Heart left ventricle (tissue), 16 donors: ENCODE results near the gene MTREX. TPM values are rescaled to one million over a fixed set of nuclear protein-coding genes. Genes with fewer than 3 reads are reported as not detected.

Experiments
- ATAC-seq, 4 donors: fragments of 200-7000 bp; cut with Tn5 transposase; one replicate each; pipeline ENCODE4 v1.9.1; 2020 to 2022; ENCODE audit warnings: moderate library complexity in 4 of 4, mild to moderate bottlenecking in 3 of 4, moderate number of reproducible peaks in 1 of 4
- DNase-seq, 5 donors: peaks; one replicate each; pipeline ENCODE4 v3.0.0-alpha.2; 2020
- H3K27ac ChIP-seq, 12 donors: fragments of 200-600 bp; sonication (generic) in 4 of 12; one replicate each; pipeline versions ENCODE4 v1.5.0 to v1.8.0; 2016 to 2022; ENCODE audit warnings: mild to moderate bottlenecking in 2 of 12
- H3K27me3 ChIP-seq, 9 donors: fragments of 200-600 bp; sonication (generic) in 2 of 9; one replicate each; pipeline versions ENCODE4 v1.5.1 to v1.8.0; 2016 to 2022; ENCODE audit warnings: mild to moderate bottlenecking in 3 of 9
- H3K36me3 ChIP-seq, 9 donors: fragments of 200-600 bp; sonication (generic) in 2 of 9; one replicate each; pipeline versions ENCODE4 v1.5.0 to v1.8.0; 2018 to 2022; ENCODE audit warnings: mild to moderate bottlenecking in 2 of 9
- H3K4me1 ChIP-seq, 12 donors: fragments of 200-600 bp; sonication (generic) in 4 of 12; one replicate each; pipeline versions ENCODE4 v1.5.0 to v1.8.0; 2016 to 2022; ENCODE audit warnings: mild to moderate bottlenecking in 3 of 12
- H3K4me3 ChIP-seq, 12 donors: fragments of 200-600 bp; sonication (generic) in 4 of 12; one replicate each; pipeline versions ENCODE4 v1.5.0 to v1.8.0; 2017 to 2022; ENCODE audit warnings: mild to moderate bottlenecking in 9 of 12, moderate library complexity in 4 of 12
- H3K9me3 ChIP-seq, 12 donors: fragments of 200-600 bp; sonication (generic) in 4 of 12; one replicate each; pipeline versions ENCODE4 v1.5.0 to v1.8.0; 2016 to 2022; ENCODE audit warnings: mild to moderate bottlenecking in 1 of 12
- POLR2A ChIP-seq, 2 donors: fragments of 450-650 bp; IDR thresholded peaks; one replicate each; pipeline ENCODE4 v1.6.1; 2017; ENCODE audit warnings: antibody characterized with exemption in 2 of 2, mild to moderate bottlenecking in 2 of 2, moderate library complexity in 2 of 2
- WGBS, 4 donors: extraction: QIAGEN DNeasy Blood & Tissue Kit in 2 of 4; methylation state at CpG; one replicate each; pipeline versions ENCODE4 v1.1.5 to v1.1.7; 2013 to 2018; 5-methylcytosine and 5-hydroxymethylcytosine counted together
- intact Hi-C, 10 donors: fragments of 100-400 bp; cut with DNase I; formaldehyde crosslinking; loops; one replicate each; pipeline versions ENCODE4 v1.11.1 to v1.14.2; 2022
- polyA plus RNA-seq, 2 donors: library from polyadenylated mRNA; stranded (reverse); fragments of 200-250 nt; gene quantifications; one replicate each; pipeline ENCODE4 v1.2.3, GENCODE V29; 2013
- total RNA-seq, 9 donors: library from RNA; depleted of rRNA in 2 of 9; stranded (reverse); fragments of >200 nt in 2 of 9; fragmentation: NEBNext Ultra II Directional in 3 of 9; extraction: Animal tissue kit (Norgen Biotek cat#: 25700) in 3 of 9; gene quantifications; one replicate each; pipeline versions ENCODE4 v1.1.0 to v1.2.4, GENCODE V29; 2016 to 2023
- TF ChIP-seq, protein P1 (sequence below), 12 donors: fragments of 200-600 bp; sonication (generic) in 4 of 12; IDR thresholded peaks; one replicate each; pipeline versions ENCODE4 v1.5.0 to v1.8.0; 2018 to 2022; ENCODE audit warnings: antibody characterized with exemption in 12 of 12, mild to moderate bottlenecking in 5 of 12
- donor health status: ischemic (EF 13 %, LVEDD 7.1; RV severe dilation, severe dysfunction).
- donor health status: healthy with polysubstance abuse.
- donor health status: DM: no; HTN: yes; CAD: no.
- donor health status: DM: no; HTN: no; CAD: no.
- donor health status: ischemic (EF 25% LVEDD 6.9; RV normal size, moderate dysfunction).
- donor health status: ischemic (EF 25% LVEDD 5.7; RV mildly dilated, moderate dysfunction).
- donor health status: healthy.
- donor health status: DM: yes; HTN: yes; CAD: no.
- donor health status: ischemic (EF 35%, LVEDD 5.7; RV mildly dilated, moderate dysfunction).
- donor health status: nonischemic (EF 11% LVEDD 7.7; RV severe dilation, severe dysfunction).
- donor health status: DM: yes; HTN: yes; CAD: no.
- donor health status: PGD.
- donor health status: ischemic (EF 29% LVEDD 5.4; RV normal size, mild dysfunction).
- donor health status: nonischemic (EF 23%, LVEDD 6.1; RV moderate dilation, normal function).

The MTREX gene
- total and polyA plus RNA-seq, 11 donors: 18.4 to 68.8 (median 57.3) TPM

DNA sequence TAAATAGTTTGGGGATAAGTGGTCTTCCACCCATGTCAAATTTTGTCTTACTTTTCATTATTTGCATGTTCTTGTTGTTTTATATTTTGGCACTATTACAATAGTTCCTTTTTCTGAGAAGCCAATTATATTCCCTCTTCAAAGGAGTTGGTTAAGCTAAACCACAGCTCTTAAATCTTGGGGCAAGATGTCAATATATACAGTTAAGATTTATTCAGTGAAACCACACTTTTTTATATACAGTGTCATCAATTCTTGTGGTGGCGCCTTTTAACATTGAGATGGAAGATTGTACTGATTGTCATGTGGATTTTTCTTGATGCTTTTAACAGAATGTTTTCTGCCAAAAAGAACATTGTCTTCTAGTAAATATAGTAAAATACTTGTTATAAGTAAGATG lies 104.1 kb downstream of the MTREX start:
- intact Hi-C loops: loop anchor here in 1 of 10 donors (10.0 kb wide), 1 partner anchor 1233 kb away; no protein-coding TSS in a partner anchor
- DNase-seq: no peak
- 94 to 99% (median 95%) methylated on average over 1 of the region's 1 CpG for WGBS, 4 donors

DNA sequence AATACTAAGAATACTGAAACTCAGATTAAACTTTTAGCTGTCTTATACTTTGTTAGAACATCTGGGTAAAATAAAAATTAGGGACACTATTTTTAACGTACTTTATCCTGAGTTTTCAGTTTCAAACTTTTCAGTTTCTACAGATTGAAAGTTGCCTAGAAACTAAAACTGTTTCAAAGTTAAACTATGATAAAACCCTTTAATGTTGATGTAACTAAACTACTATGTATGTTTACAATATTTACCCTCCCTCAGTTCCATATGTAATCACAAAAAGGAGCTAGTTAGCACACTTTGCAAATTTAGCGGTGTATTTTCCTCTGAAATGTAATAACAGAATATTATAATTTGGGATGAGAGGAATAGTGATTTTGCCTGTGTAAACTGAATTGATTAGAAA lies 105.9 kb downstream of the MTREX start:
- Histone ChIP-seq H3K36me3 (peaks cover 0 to 73% (median 57%) of the 10 kb centered on the region in 9 donors), H3K9me3 (no peaks in the 10 kb centered on the region), H3K27me3 (no peaks in the 10 kb centered on the region), H3K27ac (no peak overlapping the region), H3K4me3 (no peak overlapping the region), H3K4me1 (peaks cover 0 to 10% (median 0%) of the 10 kb centered on the region in 12 donors)
- no peak for ATAC-seq
- TF ChIP-seq, protein P1, sequence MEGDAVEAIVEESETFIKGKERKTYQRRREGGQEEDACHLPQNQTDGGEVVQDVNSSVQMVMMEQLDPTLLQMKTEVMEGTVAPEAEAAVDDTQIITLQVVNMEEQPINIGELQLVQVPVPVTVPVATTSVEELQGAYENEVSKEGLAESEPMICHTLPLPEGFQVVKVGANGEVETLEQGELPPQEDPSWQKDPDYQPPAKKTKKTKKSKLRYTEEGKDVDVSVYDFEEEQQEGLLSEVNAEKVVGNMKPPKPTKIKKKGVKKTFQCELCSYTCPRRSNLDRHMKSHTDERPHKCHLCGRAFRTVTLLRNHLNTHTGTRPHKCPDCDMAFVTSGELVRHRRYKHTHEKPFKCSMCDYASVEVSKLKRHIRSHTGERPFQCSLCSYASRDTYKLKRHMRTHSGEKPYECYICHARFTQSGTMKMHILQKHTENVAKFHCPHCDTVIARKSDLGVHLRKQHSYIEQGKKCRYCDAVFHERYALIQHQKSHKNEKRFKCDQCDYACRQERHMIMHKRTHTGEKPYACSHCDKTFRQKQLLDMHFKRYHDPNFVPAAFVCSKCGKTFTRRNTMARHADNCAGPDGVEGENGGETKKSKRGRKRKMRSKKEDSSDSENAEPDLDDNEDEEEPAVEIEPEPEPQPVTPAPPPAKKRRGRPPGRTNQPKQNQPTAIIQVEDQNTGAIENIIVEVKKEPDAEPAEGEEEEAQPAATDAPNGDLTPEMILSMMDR (IDR thresholded peaks at IDR 0.05): no peak
- no peak for TF ChIP-seq POLR2A (IDR thresholded peaks at IDR 0.05)
- intact Hi-C loops: loop anchor here in 1 of 10 donors (10.0 kb wide), 1 partner anchor 1231 kb away; no protein-coding TSS in a partner anchor
- WGBS, 4 donors: 91 to 96% (median 95%) methylated on average over 2 of the region's 2 CpGs
- no peak for DNase-seq

More for the DNA sequence above, 104.1 kb downstream of the MTREX start:
- Histone ChIP-seq H3K27me3 (no peaks in the 10 kb centered on the region), H3K9me3 (no peaks in the 10 kb centered on the region), H3K27ac (no peak overlapping the region), H3K36me3 (peaks cover 0 to 68% (median 56%) of the 10 kb centered on the region in 9 donors), H3K4me1 (peaks cover 0 to 14% (median 0%) of the 10 kb centered on the region in 12 donors), H3K4me3 (no peak overlapping the region)
- ATAC-seq: no peak
- TF ChIP-seq POLR2A (IDR thresholded peaks at IDR 0.05): no peak

DNA sequence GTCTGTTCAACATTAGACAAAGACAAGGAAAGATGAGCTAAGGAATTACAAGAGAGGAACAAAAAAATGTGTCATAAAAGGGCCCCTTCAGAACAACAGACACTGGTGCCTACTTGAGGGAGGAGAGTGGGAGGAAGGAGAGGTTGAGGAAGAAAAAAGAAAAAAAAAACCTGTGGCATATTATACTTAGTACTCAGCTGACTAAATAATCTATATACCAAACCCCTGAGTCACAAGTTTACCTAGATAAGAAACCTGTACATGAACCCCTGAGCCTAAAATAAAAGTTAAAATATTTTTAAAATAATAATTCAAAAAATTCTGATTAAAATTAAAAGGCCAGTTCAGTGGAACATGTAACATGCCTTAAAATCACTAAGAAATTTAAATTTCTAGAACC lies 107.3 kb downstream of the MTREX start:
- intact Hi-C loops: loop anchor here in 3 of 10 donors (5.0 to 10.0 kb wide), 2 partner anchors 117 to 1230 kb away; partner anchors contain the start of gene PLPP1 (in 2 of the 3)
- H3K4me3 ChIP-seq: no peak overlapping the region
- ATAC-seq (no peak), DNase-seq (no peak)
- H3K27me3 ChIP-seq: no peaks in the 10 kb centered on the region
- peaks cover 0 to 24% (median 4%) of the 10 kb centered on the region in 12 donors for H3K4me1 ChIP-seq
- no peaks in the 10 kb centered on the region for H3K9me3 ChIP-seq
- peaks cover 0 to 70% (median 50%) of the 10 kb centered on the region in 9 donors for H3K36me3 ChIP-seq
- no peak overlapping the region for H3K27ac ChIP-seq
- TF ChIP-seq, protein P1 (IDR thresholded peaks at IDR 0.05): no peak
- no peak for TF ChIP-seq POLR2A (IDR thresholded peaks at IDR 0.05)

DNA sequence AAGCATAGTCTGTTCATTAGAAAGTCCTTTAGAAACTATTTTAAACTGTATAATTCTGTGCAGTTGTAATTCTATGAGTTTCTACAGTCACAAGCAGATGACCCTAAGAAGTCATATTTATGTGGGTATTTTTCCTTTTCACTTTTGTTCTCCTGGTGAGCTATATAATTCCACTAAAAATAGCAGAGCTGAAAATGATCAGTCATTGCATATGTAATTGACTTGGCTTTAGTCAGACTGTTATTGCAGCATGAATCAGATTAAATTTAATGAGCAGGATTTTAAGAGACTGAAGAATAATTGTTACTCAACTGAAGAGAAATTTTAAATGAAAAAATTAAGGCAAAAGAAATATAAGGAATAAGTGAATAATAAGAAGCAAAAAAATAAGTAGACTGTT lies 108.5 kb downstream of the MTREX start:
- Histone ChIP-seq H3K4me1 (peaks cover 0 to 32% (median 6%) of the 10 kb centered on the region in 12 donors), H3K36me3 (peaks cover 0 to 70% (median 43%) of the 10 kb centered on the region in 9 donors), H3K9me3 (no peaks in the 10 kb centered on the region), H3K4me3 (no peak overlapping the region), H3K27me3 (no peaks in the 10 kb centered on the region), H3K27ac (no peak overlapping the region)
- TF ChIP-seq POLR2A (IDR thresholded peaks at IDR 0.05): no peak
- TF ChIP-seq, protein P1 (IDR thresholded peaks at IDR 0.05): no peak
- DNase-seq (no peak), ATAC-seq (no peak)
- intact Hi-C loops: loop anchor here in 3 of 10 donors (5.0 to 10.0 kb wide), 2 partner anchors 116 to 1228 kb away; partner anchors contain the start of gene PLPP1 (in 2 of the 3)
